WTC11 (cell line): ENCODE measurements around the gene GPC1. TPM values are rescaled to one million over a fixed set of nuclear protein-coding genes. Genes with fewer than 3 reads are reported as not detected.

Experiments used
- ATAC-seq: fragments of 200-7000 bp; cut with Tn5 transposase; 2 replicates; pipeline ENCODE4 v1.10.0; 2021; ENCODE audit warnings: mild to moderate bottlenecking, moderate library complexity
- CTCF ChIA-PET: fragments of 300-600 bp; sonication (Branson Sonifier 250); formaldehyde crosslinking; loops from one replicate; lab custom pipeline; 2021; ENCODE audit warnings: antibody characterized with exemption; lab: Charles Lee
- POLR2A ChIA-PET: fragments of 350-600 bp; sonication (Branson Sonifier 250); formaldehyde crosslinking; loops from one replicate; lab custom pipeline; 2021; ENCODE audit warnings: antibody characterized with exemption; lab: Charles Lee
- DNase-seq: peaks from one replicate; pipeline ENCODE4 v3.0.0; 2021; ENCODE audit warnings: low spot score
- H3K27ac Mint-ChIP-seq: 2 replicates; pipeline ENCODE4 v1.8.0; 2021; ENCODE audit warnings: mixed read lengths
- H3K27me3 Mint-ChIP-seq: 2 replicates; pipeline ENCODE4 v1.8.0; 2021; ENCODE audit warnings: low read depth, mild to moderate bottlenecking, moderate library complexity, mixed read lengths
- H3K36me3 Mint-ChIP-seq: 2 replicates; pipeline ENCODE4 v1.8.0; 2021; ENCODE audit warnings: mixed read lengths
- H3K4me1 Mint-ChIP-seq: 2 replicates; pipeline ENCODE4 v1.8.0; 2022; ENCODE audit warnings: mixed read lengths
- H3K4me3 Mint-ChIP-seq: 2 replicates; pipeline ENCODE4 v1.8.0; 2021; ENCODE audit warnings: mild to moderate bottlenecking, moderate library complexity, mixed read lengths
- H3K9me3 Mint-ChIP-seq: 2 replicates; pipeline ENCODE4 v1.8.0; 2021; ENCODE audit warnings: mixed read lengths
- FOXJ3 ChIP-seq: sonication (generic); formaldehyde crosslinking; IDR thresholded peaks from 2 replicates; pipeline ENCODE4 v1.9.0; 2021; ENCODE audit warnings: missing genetic modification reagents, mild to moderate bottlenecking, borderline replicate concordance
- ZBTB21 ChIP-seq: sonication (generic); formaldehyde crosslinking; IDR thresholded peaks from 2 replicates; pipeline ENCODE4 v1.8.1; 2023; ENCODE audit warnings: mild to moderate bottlenecking, missing genetic modification reagents, borderline replicate concordance
- ZNF138 ChIP-seq: sonication (generic); formaldehyde crosslinking; conservative IDR thresholded peaks from 2 replicates; pipeline ENCODE4 v1.8.1; 2022; ENCODE audit warnings: mild to moderate bottlenecking, moderate library complexity, missing genetic modification reagents
- ZNF219 ChIP-seq: sonication (generic); formaldehyde crosslinking; IDR thresholded peaks from 2 replicates; pipeline ENCODE4 v1.8.0; 2023; ENCODE audit warnings: missing genetic modification reagents, mild to moderate bottlenecking, borderline replicate concordance
- ZNF263 ChIP-seq: sonication (generic); formaldehyde crosslinking; IDR thresholded peaks from 2 replicates; pipeline ENCODE4 v1.8.1; 2022; ENCODE audit warnings: low read depth, mild to moderate bottlenecking, moderate library complexity, missing genetic modification reagents
- total RNA-seq: library from RNA; stranded (reverse); gene quantifications from 3 replicates; pipeline ENCODE4 v1.2.3, GENCODE V29; 2021
- TF ChIP-seq, protein P1 (sequence below): sonication (generic); formaldehyde crosslinking; IDR thresholded peaks from 2 replicates; pipeline ENCODE4 v1.8.0; 2022; ENCODE audit warnings: mild to moderate bottlenecking, missing genetic modification reagents
- TF ChIP-seq, protein P2 (sequence below): fragments of 250-450 bp; sonication (Bioruptor Pico); IDR thresholded peaks from 2 replicates; pipeline ENCODE4 v1.9.0; 2021; ENCODE audit warnings: moderate library complexity, mild to moderate bottlenecking, inconsistent platforms, borderline replicate concordance
- TF ChIP-seq, protein P3 (sequence below): sonication (generic); formaldehyde crosslinking; conservative IDR thresholded peaks from 2 replicates; pipeline ENCODE4 v1.8.1; 2022; ENCODE audit warnings: mild to moderate bottlenecking, missing genetic modification reagents
- TF ChIP-seq, protein P4 (sequence below): sonication (generic); formaldehyde crosslinking; IDR thresholded peaks from 2 replicates; pipeline ENCODE4 v1.8.1; 2023; ENCODE audit warnings: mild to moderate bottlenecking, missing genetic modification reagents
- TF ChIP-seq, protein P5 (sequence below): sonication (generic); formaldehyde crosslinking; IDR thresholded peaks from 2 replicates; pipeline ENCODE4 v1.8.1; 2023; ENCODE audit warnings: mild to moderate bottlenecking, missing genetic modification reagents, borderline replicate concordance
- TF ChIP-seq, protein P6 (sequence below): sonication (generic); formaldehyde crosslinking; conservative IDR thresholded peaks from 2 replicates; pipeline ENCODE4 v1.8.1; 2023; ENCODE audit warnings: mild to moderate bottlenecking, low read depth, missing genetic modification reagents, moderate library complexity

Gene GPC1
- total RNA-seq, 1 experiment from 2014 or later: 41.5 TPM

DNA sequence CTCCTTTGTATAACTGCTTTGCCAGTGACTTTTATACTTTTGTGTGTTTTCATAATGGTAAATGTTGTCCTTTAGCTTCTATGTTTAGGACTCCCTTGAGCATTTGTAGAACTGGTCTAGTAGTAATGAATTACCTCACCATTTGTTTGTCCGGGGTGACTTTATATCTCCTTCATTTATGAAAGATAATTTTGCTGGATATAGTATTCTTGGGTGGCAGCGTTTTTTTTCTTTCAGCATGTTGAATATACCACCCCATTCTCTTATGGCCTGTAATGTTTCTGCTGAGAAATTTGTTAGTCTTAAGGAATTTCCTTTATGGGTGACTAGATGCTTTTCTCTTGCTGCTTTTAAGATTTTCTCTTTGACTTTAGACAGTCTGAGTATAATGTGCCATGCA lies 56.0 kb downstream of the GPC1 start:
- no peaks in the 10 kb centered on the region for H3K4me1 Mint-ChIP-seq
- ChIA-PET CTCF (no interaction called here), POLR2A (no interaction called here)
- ATAC-seq (no peak), DNase-seq (no peak)
- no peak overlapping the region for H3K27ac Mint-ChIP-seq
- peaks cover 48% of the 10 kb centered on the region for H3K27me3 Mint-ChIP-seq
- H3K4me3 Mint-ChIP-seq: no peak overlapping the region
- H3K36me3 Mint-ChIP-seq: peaks cover 25% of the 10 kb centered on the region
- TF ChIP-seq ZNF219 (CRISPR knock-in tag): no peak
- TF ChIP-seq, protein P1, sequence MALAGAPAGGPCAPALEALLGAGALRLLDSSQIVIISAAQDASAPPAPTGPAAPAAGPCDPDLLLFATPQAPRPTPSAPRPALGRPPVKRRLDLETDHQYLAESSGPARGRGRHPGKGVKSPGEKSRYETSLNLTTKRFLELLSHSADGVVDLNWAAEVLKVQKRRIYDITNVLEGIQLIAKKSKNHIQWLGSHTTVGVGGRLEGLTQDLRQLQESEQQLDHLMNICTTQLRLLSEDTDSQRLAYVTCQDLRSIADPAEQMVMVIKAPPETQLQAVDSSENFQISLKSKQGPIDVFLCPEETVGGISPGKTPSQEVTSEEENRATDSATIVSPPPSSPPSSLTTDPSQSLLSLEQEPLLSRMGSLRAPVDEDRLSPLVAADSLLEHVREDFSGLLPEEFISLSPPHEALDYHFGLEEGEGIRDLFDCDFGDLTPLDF (CRISPR knock-in tag): no peak
- peaks cover 76% of the 10 kb centered on the region for H3K9me3 Mint-ChIP-seq

DNA sequence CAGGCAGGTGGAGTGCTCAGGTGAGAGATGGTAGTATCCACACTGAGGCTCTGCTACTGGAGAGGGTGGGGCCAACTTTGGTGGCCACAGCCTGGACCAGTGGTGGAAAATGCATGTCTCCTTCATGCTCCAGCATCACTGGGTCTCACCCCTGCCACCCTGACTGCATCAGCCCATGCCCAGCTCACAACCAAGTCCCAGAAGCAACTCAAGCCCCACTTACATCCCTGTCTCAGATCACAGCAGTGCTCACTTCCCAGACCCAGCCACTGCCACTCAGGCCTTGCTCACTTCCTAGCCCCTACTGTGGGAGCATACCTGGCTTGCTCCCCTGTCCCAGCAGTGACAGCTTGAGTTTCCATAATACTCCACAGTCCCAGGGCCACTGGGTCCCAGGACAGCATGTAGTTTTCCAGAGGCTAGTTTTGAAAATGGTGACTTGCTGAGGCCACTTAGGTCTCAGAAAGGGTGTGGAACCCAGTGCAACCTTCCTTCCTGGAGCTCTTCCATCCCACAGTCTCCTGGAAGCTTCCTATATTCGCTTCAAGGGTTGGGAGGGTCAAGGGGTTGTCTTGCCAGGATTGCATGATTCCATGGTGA lies 58.8 kb downstream of the GPC1 start:
- Mint-ChIP-seq H3K36me3 (peaks cover 30% of the 10 kb centered on the region), H3K9me3 (peaks cover 62% of the 10 kb centered on the region), H3K4me3 (no peak overlapping the region), H3K27me3 (peaks cover 36% of the 10 kb centered on the region), H3K4me1 (no peaks in the 10 kb centered on the region)
- no peak for DNase-seq
- POLR2A ChIA-PET: no interaction called here
- CTCF ChIA-PET: interaction anchor here (1.3 to 1.8 kb wide), 3 partner anchors 15 to 63 kb away, joined by 5 to 6 read pairs (median 6); no protein-coding TSS in a partner anchor
- TF ChIP-seq FOXJ3: no peak
- TF ChIP-seq, protein P2, sequence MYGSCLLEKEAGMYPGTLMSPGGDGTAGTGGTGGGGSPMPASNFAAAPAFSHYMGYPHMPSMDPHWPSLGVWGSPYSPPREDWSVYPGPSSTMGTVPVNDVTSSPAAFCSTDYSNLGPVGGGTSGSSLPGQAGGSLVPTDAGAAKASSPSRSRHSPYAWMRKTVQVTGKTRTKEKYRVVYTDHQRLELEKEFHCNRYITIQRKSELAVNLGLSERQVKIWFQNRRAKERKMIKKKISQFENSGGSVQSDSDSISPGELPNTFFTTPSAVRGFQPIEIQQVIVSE (CRISPR knock-in tag): no peak
- TF ChIP-seq ZBTB21 (CRISPR knock-in tag): no peak
- TF ChIP-seq, protein P3, sequence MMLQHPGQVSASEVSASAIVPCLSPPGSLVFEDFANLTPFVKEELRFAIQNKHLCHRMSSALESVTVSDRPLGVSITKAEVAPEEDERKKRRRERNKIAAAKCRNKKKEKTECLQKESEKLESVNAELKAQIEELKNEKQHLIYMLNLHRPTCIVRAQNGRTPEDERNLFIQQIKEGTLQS (CRISPR knock-in tag): no peak
- TF ChIP-seq, protein P4, sequence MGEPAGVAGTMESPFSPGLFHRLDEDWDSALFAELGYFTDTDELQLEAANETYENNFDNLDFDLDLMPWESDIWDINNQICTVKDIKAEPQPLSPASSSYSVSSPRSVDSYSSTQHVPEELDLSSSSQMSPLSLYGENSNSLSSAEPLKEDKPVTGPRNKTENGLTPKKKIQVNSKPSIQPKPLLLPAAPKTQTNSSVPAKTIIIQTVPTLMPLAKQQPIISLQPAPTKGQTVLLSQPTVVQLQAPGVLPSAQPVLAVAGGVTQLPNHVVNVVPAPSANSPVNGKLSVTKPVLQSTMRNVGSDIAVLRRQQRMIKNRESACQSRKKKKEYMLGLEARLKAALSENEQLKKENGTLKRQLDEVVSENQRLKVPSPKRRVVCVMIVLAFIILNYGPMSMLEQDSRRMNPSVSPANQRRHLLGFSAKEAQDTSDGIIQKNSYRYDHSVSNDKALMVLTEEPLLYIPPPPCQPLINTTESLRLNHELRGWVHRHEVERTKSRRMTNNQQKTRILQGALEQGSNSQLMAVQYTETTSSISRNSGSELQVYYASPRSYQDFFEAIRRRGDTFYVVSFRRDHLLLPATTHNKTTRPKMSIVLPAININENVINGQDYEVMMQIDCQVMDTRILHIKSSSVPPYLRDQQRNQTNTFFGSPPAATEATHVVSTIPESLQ: no peak
- TF ChIP-seq, protein P5, sequence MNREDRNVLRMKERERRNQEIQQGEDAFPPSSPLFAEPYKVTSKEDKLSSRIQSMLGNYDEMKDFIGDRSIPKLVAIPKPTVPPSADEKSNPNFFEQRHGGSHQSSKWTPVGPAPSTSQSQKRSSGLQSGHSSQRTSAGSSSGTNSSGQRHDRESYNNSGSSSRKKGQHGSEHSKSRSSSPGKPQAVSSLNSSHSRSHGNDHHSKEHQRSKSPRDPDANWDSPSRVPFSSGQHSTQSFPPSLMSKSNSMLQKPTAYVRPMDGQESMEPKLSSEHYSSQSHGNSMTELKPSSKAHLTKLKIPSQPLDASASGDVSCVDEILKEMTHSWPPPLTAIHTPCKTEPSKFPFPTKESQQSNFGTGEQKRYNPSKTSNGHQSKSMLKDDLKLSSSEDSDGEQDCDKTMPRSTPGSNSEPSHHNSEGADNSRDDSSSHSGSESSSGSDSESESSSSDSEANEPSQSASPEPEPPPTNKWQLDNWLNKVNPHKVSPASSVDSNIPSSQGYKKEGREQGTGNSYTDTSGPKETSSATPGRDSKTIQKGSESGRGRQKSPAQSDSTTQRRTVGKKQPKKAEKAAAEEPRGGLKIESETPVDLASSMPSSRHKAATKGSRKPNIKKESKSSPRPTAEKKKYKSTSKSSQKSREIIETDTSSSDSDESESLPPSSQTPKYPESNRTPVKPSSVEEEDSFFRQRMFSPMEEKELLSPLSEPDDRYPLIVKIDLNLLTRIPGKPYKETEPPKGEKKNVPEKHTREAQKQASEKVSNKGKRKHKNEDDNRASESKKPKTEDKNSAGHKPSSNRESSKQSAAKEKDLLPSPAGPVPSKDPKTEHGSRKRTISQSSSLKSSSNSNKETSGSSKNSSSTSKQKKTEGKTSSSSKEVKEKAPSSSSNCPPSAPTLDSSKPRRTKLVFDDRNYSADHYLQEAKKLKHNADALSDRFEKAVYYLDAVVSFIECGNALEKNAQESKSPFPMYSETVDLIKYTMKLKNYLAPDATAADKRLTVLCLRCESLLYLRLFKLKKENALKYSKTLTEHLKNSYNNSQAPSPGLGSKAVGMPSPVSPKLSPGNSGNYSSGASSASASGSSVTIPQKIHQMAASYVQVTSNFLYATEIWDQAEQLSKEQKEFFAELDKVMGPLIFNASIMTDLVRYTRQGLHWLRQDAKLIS (CRISPR knock-in tag): no peak
- TF ChIP-seq, protein P6, sequence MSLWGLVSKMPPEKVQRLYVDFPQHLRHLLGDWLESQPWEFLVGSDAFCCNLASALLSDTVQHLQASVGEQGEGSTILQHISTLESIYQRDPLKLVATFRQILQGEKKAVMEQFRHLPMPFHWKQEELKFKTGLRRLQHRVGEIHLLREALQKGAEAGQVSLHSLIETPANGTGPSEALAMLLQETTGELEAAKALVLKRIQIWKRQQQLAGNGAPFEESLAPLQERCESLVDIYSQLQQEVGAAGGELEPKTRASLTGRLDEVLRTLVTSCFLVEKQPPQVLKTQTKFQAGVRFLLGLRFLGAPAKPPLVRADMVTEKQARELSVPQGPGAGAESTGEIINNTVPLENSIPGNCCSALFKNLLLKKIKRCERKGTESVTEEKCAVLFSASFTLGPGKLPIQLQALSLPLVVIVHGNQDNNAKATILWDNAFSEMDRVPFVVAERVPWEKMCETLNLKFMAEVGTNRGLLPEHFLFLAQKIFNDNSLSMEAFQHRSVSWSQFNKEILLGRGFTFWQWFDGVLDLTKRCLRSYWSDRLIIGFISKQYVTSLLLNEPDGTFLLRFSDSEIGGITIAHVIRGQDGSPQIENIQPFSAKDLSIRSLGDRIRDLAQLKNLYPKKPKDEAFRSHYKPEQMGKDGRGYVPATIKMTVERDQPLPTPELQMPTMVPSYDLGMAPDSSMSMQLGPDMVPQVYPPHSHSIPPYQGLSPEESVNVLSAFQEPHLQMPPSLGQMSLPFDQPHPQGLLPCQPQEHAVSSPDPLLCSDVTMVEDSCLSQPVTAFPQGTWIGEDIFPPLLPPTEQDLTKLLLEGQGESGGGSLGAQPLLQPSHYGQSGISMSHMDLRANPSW: no peak
- no peak for TF ChIP-seq ZNF263 (CRISPR knock-in tag)
- TF ChIP-seq ZNF138 (CRISPR knock-in tag): no peak
- TF ChIP-seq, all 79 proteins: peak for 0
- no peak overlapping the region for H3K27ac Mint-ChIP-seq
- ATAC-seq: no peak
